H9 (cell line): ENCODE measurements around the gene PDE3A. TPM values are rescaled to one million over a fixed set of nuclear protein-coding genes. Genes with fewer than 3 reads are reported as not detected.

Source experiments
- DNase-seq: peaks from one replicate; pipeline ENCODE4 v3.0.0-alpha.2; 2017
- H2AFZ ChIP-seq: one replicate; pipeline ENCODE4 v1.6.1; 2013; ENCODE audit warnings: mild to moderate bottlenecking, low read length, control low read depth, moderate library complexity
- H2AK5ac ChIP-seq: 2 replicates; pipeline ENCODE4 v1.6.1; 2013; ENCODE audit warnings: low read length, control low read depth, mixed read lengths; ENCODE audit not compliant: insufficient read length
- H2BK120ac ChIP-seq: one replicate; pipeline ENCODE4 v1.6.1; 2013; ENCODE audit warnings: low read depth, mild to moderate bottlenecking, low read length, control low read depth, inconsistent platforms; ENCODE audit not compliant: poor library complexity, severe bottlenecking
- H2BK12ac ChIP-seq: 2 replicates; pipeline ENCODE4 v1.6.1; 2013; ENCODE audit warnings: low read length, control low read depth, mixed read lengths, low read depth; ENCODE audit not compliant: insufficient read length
- H2BK15ac ChIP-seq: 2 replicates; pipeline ENCODE4 v1.6.1; 2013; ENCODE audit warnings: low read depth, low read length, control low read depth
- H2BK20ac ChIP-seq: one replicate; pipeline ENCODE4 v1.6.1; 2013; ENCODE audit warnings: low read depth, mild to moderate bottlenecking, low read length, control low read depth, inconsistent platforms; ENCODE audit not compliant: poor library complexity, severe bottlenecking
- H2BK5ac ChIP-seq: 2 replicates; pipeline ENCODE4 v1.6.1; 2013; ENCODE audit warnings: low read length, control low read depth, mixed read lengths; ENCODE audit not compliant: insufficient read length
- H3K14ac ChIP-seq: 2 replicates; pipeline ENCODE4 v1.6.1; 2013; ENCODE audit warnings: low read length, control low read depth; ENCODE audit not compliant: insufficient read depth
- H3K18ac ChIP-seq: 2 replicates; pipeline ENCODE4 v1.6.1; 2013; ENCODE audit warnings: low read depth, mild to moderate bottlenecking, mixed read lengths, low read length, control low read depth; ENCODE audit not compliant: insufficient read length
- H3K23ac ChIP-seq: 2 replicates; pipeline ENCODE4 v1.6.1; 2013; ENCODE audit warnings: low read length, control low read depth, mixed read lengths, low read depth; ENCODE audit not compliant: insufficient read length
- H3K23me2 ChIP-seq: 2 replicates; pipeline ENCODE4 v1.6.1; 2013; ENCODE audit warnings: low read depth, mild to moderate bottlenecking, mixed read lengths, low read length, control low read depth; ENCODE audit not compliant: insufficient read length, poor library complexity, severe bottlenecking
- H3K27ac ChIP-seq: 2 replicates; pipeline ENCODE4 v1.5.1; 2013; ENCODE audit warnings: low read length, control low read depth, mixed read lengths, low read depth; ENCODE audit not compliant: insufficient read length
- H3K27me3 ChIP-seq: 2 replicates; pipeline ENCODE4 v1.6.1; 2013; ENCODE audit warnings: low read length, control low read depth, inconsistent platforms; ENCODE audit not compliant: insufficient read depth
- H3K4ac ChIP-seq: 2 replicates; pipeline ENCODE4 v1.6.1; 2013; ENCODE audit warnings: low read depth, mild to moderate bottlenecking, control low read depth, inconsistent platforms, low read length, moderate library complexity
- H3K4me1 ChIP-seq: 2 replicates; pipeline ENCODE4 v1.6.1; 2013; ENCODE audit warnings: low read length, control low read depth, inconsistent platforms; ENCODE audit not compliant: insufficient read depth
- H3K4me2 ChIP-seq: 2 replicates; pipeline ENCODE4 v1.6.1; 2013; ENCODE audit warnings: low read length, control low read depth, mixed read lengths; ENCODE audit not compliant: insufficient read length, insufficient read depth
- H3K56ac ChIP-seq: 2 replicates; pipeline ENCODE4 v1.6.1; 2013; ENCODE audit warnings: low read depth, mild to moderate bottlenecking, mixed read lengths, low read length, control low read depth; ENCODE audit not compliant: insufficient read length
- H3K79me1 ChIP-seq: 2 replicates; pipeline ENCODE4 v1.6.1; 2013; ENCODE audit warnings: low read depth, mild to moderate bottlenecking, moderate library complexity, low read length, control low read depth, inconsistent platforms; ENCODE audit not compliant: insufficient read depth, poor library complexity, severe bottlenecking
- H3K79me2 ChIP-seq: 2 replicates; pipeline ENCODE4 v1.6.1; 2013; ENCODE audit warnings: low read length, control low read depth, inconsistent platforms; ENCODE audit not compliant: insufficient read depth
- H3K9ac ChIP-seq: 2 replicates; pipeline ENCODE4 v1.6.1; 2013; ENCODE audit warnings: low read length, control low read depth, mixed read lengths; ENCODE audit not compliant: insufficient read length; ENCODE audit errors: extremely low read depth
- H3K9me3 ChIP-seq: one replicate; pipeline ENCODE4 v1.6.1; 2013; ENCODE audit warnings: low read depth, low read length, inconsistent platforms; ENCODE audit not compliant: control insufficient read depth
- H3T11ph ChIP-seq: one replicate; pipeline ENCODE4 v1.6.1; 2013; ENCODE audit warnings: mild to moderate bottlenecking, low read length, control low read depth, inconsistent platforms
- H4K20me1 ChIP-seq: one replicate; pipeline ENCODE4 v1.6.1; 2013; ENCODE audit not compliant: control insufficient read depth, insufficient read length, insufficient read depth
- H4K5ac ChIP-seq: 2 replicates; pipeline ENCODE4 v1.6.1; 2013; ENCODE audit warnings: low read depth, mild to moderate bottlenecking, mixed read lengths, low read length, control low read depth; ENCODE audit not compliant: insufficient read length
- H4K8ac ChIP-seq: replicated peaks from 2 replicates; pipeline ENCODE4 v1.6.1; 2013; ENCODE audit warnings: low read length, control low read depth, mixed read lengths, low read depth; ENCODE audit not compliant: insufficient read length
- H4K91ac ChIP-seq: 2 replicates; pipeline ENCODE4 v1.6.1; 2013; ENCODE audit warnings: low read depth, mild to moderate bottlenecking, moderate library complexity, mixed read lengths, low read length, control low read depth; ENCODE audit not compliant: insufficient read length
- H3K27ac Mint-ChIP-seq, 3 experiments: 2 replicates in 2 of 3; 3 replicates in 1 of 3; pipeline ENCODE4 v1.8.0; 2020 to 2021; ENCODE audit warnings: mixed read lengths in 3 of 3, mild to moderate bottlenecking in 1 of 3, moderate library complexity in 1 of 3
- H3K27me3 Mint-ChIP-seq: 2 replicates; pipeline ENCODE4 v1.8.0; 2021; ENCODE audit warnings: low read depth, mild to moderate bottlenecking, moderate library complexity, mixed read lengths
- H3K36me3 Mint-ChIP-seq, 3 experiments: 2 replicates in 2 of 3; 3 replicates in 1 of 3; pipeline ENCODE4 v1.8.0; 2020 to 2021; ENCODE audit warnings: low read depth in 3 of 3, mixed read lengths in 3 of 3; ENCODE audit not compliant: insufficient read depth in 1 of 3
- H3K4me1 Mint-ChIP-seq, 2 experiments: 2 replicates each; pipeline ENCODE4 v1.8.0; 2020; ENCODE audit warnings: mixed read lengths in 2 of 2
- H3K4me3 Mint-ChIP-seq, 2 experiments: 2 replicates in 1 of 2; 3 replicates in 1 of 2; pipeline ENCODE4 v1.8.0; 2020 to 2021; ENCODE audit warnings: mild to moderate bottlenecking in 2 of 2, mixed read lengths in 2 of 2, moderate library complexity in 1 of 2
- H3K9me3 Mint-ChIP-seq, 2 experiments: 2 replicates in 1 of 2; 3 replicates in 1 of 2; pipeline ENCODE4 v1.8.0; 2020; ENCODE audit warnings: mild to moderate bottlenecking in 2 of 2, mixed read lengths in 2 of 2, moderate library complexity in 1 of 2
- WGBS: extraction: QIAGEN DNeasy Blood & Tissue Kit; methylation state at CpG from one replicate; pipeline ENCODE4 v1.1.7; 2013; ENCODE audit warnings: missing lambda C conversion rate, low lambda C conversion rate, mixed read lengths; ENCODE audit not compliant: insufficient read length; ENCODE audit errors: extremely low coverage; 5-methylcytosine and 5-hydroxymethylcytosine counted together
- total RNA-seq: library from RNA; stranded (reverse); gene quantifications from 2 replicates; pipeline ENCODE4 v1.2.1, GENCODE V29; 2021
- TF ChIP-seq, protein P1 (sequence below): fragments of 200-600 bp; sonication (generic); conservative IDR thresholded peaks from 3 replicates; pipeline ENCODE4 v1.8.0; 2021; ENCODE audit warnings: antibody characterized with exemption, mild to moderate bottlenecking

The PDE3A gene
- total RNA-seq, 1 experiment from 2014 or later, result 3.0 TPM

DNA sequence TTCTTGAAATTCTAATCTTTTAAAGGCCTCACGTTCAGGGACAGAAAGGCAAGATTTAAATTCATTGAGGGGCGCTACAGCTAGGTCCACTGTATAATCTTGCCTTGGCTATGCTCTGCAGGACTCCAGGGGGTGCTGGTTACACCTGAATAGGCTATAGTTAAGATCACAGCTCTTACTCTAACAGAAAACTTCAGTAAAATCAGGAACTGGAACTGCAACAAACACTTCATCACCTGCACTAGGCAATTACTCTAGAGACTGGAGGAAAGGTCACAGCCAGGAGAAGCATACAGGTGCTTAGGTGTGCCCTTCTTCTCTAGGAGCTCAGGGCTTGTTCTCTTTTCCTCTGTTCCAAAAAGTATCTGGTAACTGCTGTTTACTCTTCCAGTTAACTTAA is 347.7 kb downstream of the PDE3A start:
- no peaks in the 10 kb centered on the region for H3K36me3 Mint-ChIP-seq
- TF ChIP-seq, protein P1, sequence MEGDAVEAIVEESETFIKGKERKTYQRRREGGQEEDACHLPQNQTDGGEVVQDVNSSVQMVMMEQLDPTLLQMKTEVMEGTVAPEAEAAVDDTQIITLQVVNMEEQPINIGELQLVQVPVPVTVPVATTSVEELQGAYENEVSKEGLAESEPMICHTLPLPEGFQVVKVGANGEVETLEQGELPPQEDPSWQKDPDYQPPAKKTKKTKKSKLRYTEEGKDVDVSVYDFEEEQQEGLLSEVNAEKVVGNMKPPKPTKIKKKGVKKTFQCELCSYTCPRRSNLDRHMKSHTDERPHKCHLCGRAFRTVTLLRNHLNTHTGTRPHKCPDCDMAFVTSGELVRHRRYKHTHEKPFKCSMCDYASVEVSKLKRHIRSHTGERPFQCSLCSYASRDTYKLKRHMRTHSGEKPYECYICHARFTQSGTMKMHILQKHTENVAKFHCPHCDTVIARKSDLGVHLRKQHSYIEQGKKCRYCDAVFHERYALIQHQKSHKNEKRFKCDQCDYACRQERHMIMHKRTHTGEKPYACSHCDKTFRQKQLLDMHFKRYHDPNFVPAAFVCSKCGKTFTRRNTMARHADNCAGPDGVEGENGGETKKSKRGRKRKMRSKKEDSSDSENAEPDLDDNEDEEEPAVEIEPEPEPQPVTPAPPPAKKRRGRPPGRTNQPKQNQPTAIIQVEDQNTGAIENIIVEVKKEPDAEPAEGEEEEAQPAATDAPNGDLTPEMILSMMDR, result peak; percentile 64
- no CpG with 5 or more reads among the region's 2 CpGs for WGBS

More for the DNA sequence above, 347.7 kb downstream of the PDE3A start:
- Mint-ChIP-seq H3K27me3 (no peaks in the 10 kb centered on the region), H3K4me1 (peaks cover 7 to 8% of the 10 kb centered on the region in 2 experiments), H3K4me3 (no peak overlapping the region), H3K27ac (no peak overlapping the region), H3K9me3 (no peaks in the 10 kb centered on the region)
- Histone ChIP-seq H3K9ac (no peak overlapping the region), H3K23me2 (no peaks in the 10 kb centered on the region), H2BK120ac (no peak overlapping the region), H3K23ac (no peak overlapping the region), H2AK5ac (no peak overlapping the region), H3K56ac (no peak overlapping the region), H3K79me1 (no peaks in the 10 kb centered on the region), H4K5ac (no peak overlapping the region), H2BK20ac (no peak overlapping the region), H2AFZ (no peak overlapping the region), H3K79me2 (no peaks in the 10 kb centered on the region), H3T11ph (no peak overlapping the region), H3K4ac (no peak overlapping the region), H2BK5ac (no peak overlapping the region), H2BK12ac (no peak overlapping the region), H3K4me2 (no peak overlapping the region), H3K27ac (no peak overlapping the region), H4K20me1 (no peaks in the 10 kb centered on the region), H3K27me3 (no peaks in the 10 kb centered on the region), H3K18ac (no peak overlapping the region), H4K8ac (no peak overlapping the region), H2BK15ac (no peak overlapping the region), H3K4me1 (no peaks in the 10 kb centered on the region), H3K14ac (no peak overlapping the region), H3K9me3 (no peaks in the 10 kb centered on the region), H4K91ac (no peak overlapping the region)
- peak; percentile 65 for DNase-seq
